K562 (cell line): Measurements from ENCODE around the gene CYSRT1.

ENCODE experiments used
- CTCF ChIP-seq, 3 experiments: IDR thresholded peaks in 2 of 3; conservative IDR thresholded peaks in 1 of 3; 2 replicates each; pipeline ENCODE4 v1.5.1; 2011 to 2012; ENCODE audit warnings: low read length in 3 of 3, mild to moderate bottlenecking in 3 of 3, control low read depth in 2 of 3, improper control_type of control experiment in 1 of 3, inconsistent platforms in 1 of 3, low read depth in 1 of 3, mixed read lengths in 1 of 3, moderate library complexity in 1 of 3; ENCODE audit not compliant: insufficient read depth in 2 of 3
- NFIC ChIP-seq: fragments of 450-650 bp; IDR thresholded peaks from 2 replicates; pipeline ENCODE4 v1.6.1; 2017; ENCODE audit warnings: mild to moderate bottlenecking, inconsistent platforms
- TAF7 ChIP-seq: fragments of 450-650 bp; IDR thresholded peaks from 2 replicates; pipeline ENCODE4 v1.6.1; 2016; ENCODE audit warnings: missing genetic modification characterization, missing compliant biosample characterization
- YY1 ChIP-seq, 3 experiments: IDR thresholded peaks; 2 replicates each; pipeline ENCODE4 v1.6.1; 2011; ENCODE audit warnings: low read length in 2 of 3, mild to moderate bottlenecking in 2 of 3, moderate library complexity in 2 of 3, borderline replicate concordance in 1 of 3, control low read depth in 1 of 3, low read depth in 1 of 3; ENCODE audit not compliant: insufficient read depth in 3 of 3, insufficient replicate concordance in 2 of 3, control insufficient read depth in 1 of 3, insufficient read length in 1 of 3; ENCODE audit errors: extremely low read depth in 1 of 3
- ZHX1 ChIP-seq: fragments of 150-350 bp; conservative IDR thresholded peaks from 2 replicates; pipeline ENCODE4 v1.6.1; 2014; ENCODE audit warnings: low read length

- TF ChIP-seq YY1 (IDR thresholded peaks at IDR 0.05; ENCODE audit: borderline replicate concordance in 1 of 3, control insufficient read depth in 1 of 3, extremely low read depth in 1 of 3, insufficient read depth in 3 of 3, insufficient read length in 1 of 3, insufficient replicate concordance in 2 of 3, low read depth in 1 of 3, low read length in 2 of 3) (no peak), TAF7 (tag) (no peak), NFIC (no peak), CTCF (IDR thresholded peaks at IDR 0.05 in 2 of 3, conservative IDR thresholded peaks at IDR 0.05 in 1 of 3; ENCODE audit: insufficient read depth in 2 of 3, low read depth in 1 of 3, low read length in 3 of 3) (no peak), ZHX1 (no peak)
These were observed 33.1 kb upstream of the CYSRT1 start for GRCh38 chr9:137191691-137192447.
